ENCODE results near the gene MBP. TPM values are rescaled to one million over a fixed set of nuclear protein-coding genes. Genes with fewer than 3 reads are reported as not detected.

Gene MBP
- total RNA-seq, 1 donor from 2014 or later: 2.0 TPM

DNA sequence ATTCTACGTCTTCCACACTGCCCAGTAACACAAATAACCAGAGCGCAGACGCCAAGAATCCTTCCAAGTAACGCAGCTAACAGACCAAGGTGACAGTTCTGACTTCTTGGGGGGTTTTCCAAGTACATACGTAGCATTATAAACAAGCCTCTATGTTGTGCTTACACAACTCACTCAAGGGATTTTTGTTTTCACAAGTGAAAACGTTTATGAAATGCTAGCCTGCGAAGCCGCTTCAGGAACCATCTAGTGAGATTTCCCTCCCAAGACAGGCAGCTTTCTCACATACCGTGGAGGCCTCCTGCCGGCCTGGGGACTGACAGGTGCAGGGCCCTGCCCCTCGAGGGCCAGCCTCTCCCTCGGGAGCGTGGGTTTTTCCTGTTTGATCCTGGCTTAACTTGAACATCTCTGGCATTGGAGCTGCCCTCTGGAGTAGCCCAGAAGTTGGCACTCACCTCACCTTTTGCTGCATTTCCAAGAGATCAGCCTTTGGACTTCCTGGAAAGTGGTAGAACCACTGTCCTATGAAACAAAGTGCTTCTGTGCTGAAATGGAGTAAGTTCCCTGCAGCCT is 151.1 kb downstream of the MBP start:
- no peaks in the 10 kb centered on the region for H3K9me3 Mint-ChIP-seq
- H3K36me3 Mint-ChIP-seq (ENCODE audit: low read depth): no peaks in the 10 kb centered on the region
- H3K4me3 Mint-ChIP-seq: no peak overlapping the region
- no peaks in the 10 kb centered on the region for H3K27me3 Mint-ChIP-seq (ENCODE audit: low read depth)
- DNase-seq (ENCODE audit: low read depth, low spot score): no peak
- peaks cover 17% of the 10 kb centered on the region for H3K4me1 Mint-ChIP-seq
- no peak overlapping the region for H3K27ac Mint-ChIP-seq (ENCODE audit: unreplicated experiment)
- TF ChIP-seq CTCF (conservative IDR thresholded peaks at IDR 0.05): no peak

GRCh38 chr18:76980663-76981395 is 151.8 kb downstream of the MBP start:
- no peak overlapping the region for H3K27ac Mint-ChIP-seq (ENCODE audit: unreplicated experiment)
- H3K9me3 Mint-ChIP-seq: no peaks in the 10 kb centered on the region
- no peaks in the 10 kb centered on the region for H3K36me3 Mint-ChIP-seq (ENCODE audit: low read depth)
- peaks cover 17% of the 10 kb centered on the region for H3K4me1 Mint-ChIP-seq
- TF ChIP-seq CTCF (conservative IDR thresholded peaks at IDR 0.05): no peak
- H3K27me3 Mint-ChIP-seq (ENCODE audit: low read depth): no peaks in the 10 kb centered on the region
- H3K4me3 Mint-ChIP-seq: no peak overlapping the region
- DNase-seq (ENCODE audit: low read depth, low spot score): no peak

GRCh38 chr18:76979906-76980305 is 152.7 kb downstream of the MBP start:
- H3K36me3 Mint-ChIP-seq (ENCODE audit: low read depth): no peaks in the 10 kb centered on the region
- no peaks in the 10 kb centered on the region for H3K27me3 Mint-ChIP-seq (ENCODE audit: low read depth)
- TF ChIP-seq CTCF (conservative IDR thresholded peaks at IDR 0.05): no peak
- no peak for DNase-seq (ENCODE audit: low read depth, low spot score)
- no peak overlapping the region for H3K27ac Mint-ChIP-seq (ENCODE audit: unreplicated experiment)
- H3K9me3 Mint-ChIP-seq: no peaks in the 10 kb centered on the region
- H3K4me1 Mint-ChIP-seq: peaks cover 17% of the 10 kb centered on the region
- H3K4me3 Mint-ChIP-seq: no peak overlapping the region

- Mint-ChIP-seq H3K4me3 (peak overlapping the region; percentile 10), H3K9me3 (no peaks in the 10 kb centered on the region), H3K36me3 (ENCODE audit: low read depth) (no peaks in the 10 kb centered on the region), H3K27ac (ENCODE audit: unreplicated experiment) (peak overlapping the region; percentile 64), H3K4me1 (peaks cover 24% of the 10 kb centered on the region), H3K27me3 (ENCODE audit: low read depth) (no peaks in the 10 kb centered on the region)
- no peak for DNase-seq (ENCODE audit: low read depth, low spot score)
- TF ChIP-seq CTCF (conservative IDR thresholded peaks at IDR 0.05): no peak
Measured at GRCh38 chr18:76979111-76979751, 153.4 kb downstream of the MBP start.

DNA sequence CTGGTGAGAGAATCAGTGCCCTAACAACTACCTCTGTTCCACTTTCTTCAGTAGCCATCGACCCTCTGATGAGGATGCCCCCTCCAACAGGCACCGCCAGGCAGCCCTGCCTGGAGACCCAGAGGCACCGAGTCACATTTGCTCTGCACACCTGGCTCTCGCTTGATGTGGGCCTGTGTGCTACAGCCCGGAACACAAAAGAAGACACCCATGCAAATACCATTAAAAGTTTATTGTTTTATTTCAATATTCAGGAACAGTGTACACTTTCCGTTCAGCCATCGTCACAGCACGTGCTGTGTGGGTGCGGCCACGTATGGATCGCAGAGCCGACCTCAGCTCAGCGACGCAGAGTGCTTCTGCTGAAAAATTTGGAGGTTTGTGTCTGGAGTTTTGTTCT is 154.0 kb downstream of the MBP start:
- Mint-ChIP-seq H3K9me3 (no peaks in the 10 kb centered on the region), H3K4me1 (peaks cover 24% of the 10 kb centered on the region), H3K27me3 (ENCODE audit: low read depth) (no peaks in the 10 kb centered on the region), H3K27ac (ENCODE audit: unreplicated experiment) (peak overlapping the region; percentile 64), H3K36me3 (ENCODE audit: low read depth) (no peaks in the 10 kb centered on the region), H3K4me3 (no peak overlapping the region)
- DNase-seq (ENCODE audit: low read depth, low spot score): no peak
- TF ChIP-seq CTCF (conservative IDR thresholded peaks at IDR 0.05): no peak
